ENCODE data around the gene ST6GAL2. TPM values are rescaled to one million over a fixed set of nuclear protein-coding genes. Genes with fewer than 3 reads are reported as not detected.

Gene ST6GAL2
- total RNA-seq, 1 experiment from 2014 or later = 0.82 TPM

DNA sequence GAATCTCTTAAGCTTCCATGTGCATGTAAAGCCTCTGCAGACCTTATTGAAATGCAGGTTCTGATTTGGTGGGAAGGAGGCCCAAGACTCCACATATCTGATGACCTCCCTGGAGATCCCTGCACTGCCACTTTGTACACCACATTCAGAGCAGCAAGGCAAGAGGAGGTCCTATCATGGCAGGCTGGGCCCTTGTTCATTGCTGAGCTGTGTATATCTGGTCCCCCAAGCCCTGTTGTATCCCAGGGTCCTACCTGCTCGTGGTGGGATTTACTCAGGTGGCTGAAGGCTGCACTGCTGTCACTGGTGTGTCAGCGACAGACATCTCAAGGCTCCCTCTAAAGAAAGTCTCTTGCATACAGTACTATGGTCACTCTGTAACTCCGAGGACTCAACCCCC is 114.2 kb downstream of the ST6GAL2 start:
- H3K4me2 ChIP-seq (ENCODE audit: low read depth, low read length, poor library complexity, severe bottlenecking) = no peak overlapping the region
- no peaks in the 10 kb centered on the region for H4K20me1 ChIP-seq (ENCODE audit: insufficient read depth, low read depth, low read length)
- no peak overlapping the region for H3K9ac ChIP-seq (ENCODE audit: low read length)
- no peaks in the 10 kb centered on the region; the same call in 1 of the 2 replicates for H3K27me3 ChIP-seq (ENCODE audit: low read length)
- no peak overlapping the region for H3K4me3 ChIP-seq (ENCODE audit: low read length)
- no peak overlapping the region for H2AFZ ChIP-seq (ENCODE audit: low read length)
- H3K4me1 ChIP-seq (ENCODE audit: low read length) = peaks cover 13% of the 10 kb centered on the region
- no peaks in the 10 kb centered on the region for H3K36me3 ChIP-seq (ENCODE audit: insufficient read depth, low read length)
- H3K27ac ChIP-seq (ENCODE audit: low read length) = no peak overlapping the region
- no peak for DNase-seq
- no peaks in the 10 kb centered on the region for H3K9me2 ChIP-seq (replicated peaks; ENCODE audit: insufficient read depth, low read length)
- no peaks in the 10 kb centered on the region for H3K79me2 ChIP-seq (ENCODE audit: low read length)
- no peaks in the 10 kb centered on the region for H3K9me3 ChIP-seq (ENCODE audit: low read length)

DNA sequence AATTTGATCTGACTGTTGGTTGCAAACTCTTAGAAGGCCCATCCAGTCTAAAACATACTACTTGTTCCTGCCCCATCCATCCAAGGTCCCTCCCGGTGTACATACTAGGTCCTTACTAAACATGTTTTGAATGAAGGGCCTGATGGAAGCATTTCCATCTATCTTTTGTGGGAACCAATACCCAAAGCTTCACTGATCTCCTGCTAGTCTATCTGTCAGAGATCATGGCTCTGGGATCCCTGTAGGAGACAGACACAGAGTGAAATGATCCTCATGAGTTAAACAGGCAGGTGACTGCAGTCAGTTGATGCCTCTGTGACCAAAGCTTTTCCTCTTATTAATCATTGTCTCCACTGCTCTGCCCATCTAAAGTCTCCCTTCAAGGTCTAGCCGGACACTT is 115.0 kb downstream of the ST6GAL2 start:
- peaks cover 21% of the 10 kb centered on the region for H3K4me1 ChIP-seq (ENCODE audit: low read length)
- no peak for DNase-seq
- no peak overlapping the region for H3K4me3 ChIP-seq (ENCODE audit: low read length)
- no peak overlapping the region for H3K9ac ChIP-seq (ENCODE audit: low read length)
- no peaks in the 10 kb centered on the region for H3K9me3 ChIP-seq (ENCODE audit: low read length)
- no peaks in the 10 kb centered on the region for H3K79me2 ChIP-seq (ENCODE audit: low read length)
- no peaks in the 10 kb centered on the region for H4K20me1 ChIP-seq (ENCODE audit: insufficient read depth, low read depth, low read length)
- H2AFZ ChIP-seq (ENCODE audit: low read length) = no peak overlapping the region
- H3K27me3 ChIP-seq (ENCODE audit: low read length) = no peaks in the 10 kb centered on the region; the same call in 1 of the 2 replicates
- no peaks in the 10 kb centered on the region for H3K36me3 ChIP-seq (ENCODE audit: insufficient read depth, low read length)
- no peaks in the 10 kb centered on the region for H3K9me2 ChIP-seq (replicated peaks; ENCODE audit: insufficient read depth, low read length)
- H3K4me2 ChIP-seq (ENCODE audit: low read depth, low read length, poor library complexity, severe bottlenecking) = no peak overlapping the region
- no peak overlapping the region for H3K27ac ChIP-seq (ENCODE audit: low read length)

DNA sequence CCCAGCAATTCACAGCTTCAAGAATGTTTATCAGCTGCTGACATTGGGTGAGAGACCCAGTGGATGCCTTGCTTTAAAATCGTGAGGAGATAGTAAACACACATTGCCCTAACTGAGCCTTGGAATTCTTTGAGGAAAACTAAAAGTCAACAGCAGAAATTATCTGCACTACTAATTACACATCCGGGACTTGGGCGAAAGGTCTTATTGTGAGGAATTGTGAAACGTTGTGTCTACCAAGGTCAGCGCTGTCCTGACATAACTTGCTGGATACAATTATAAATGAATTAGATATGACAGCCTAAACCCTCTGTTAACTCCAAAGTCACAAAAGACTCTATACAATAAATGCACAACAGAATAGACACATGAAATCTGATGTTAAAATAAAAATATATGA is 121.4 kb downstream of the ST6GAL2 start:
- DNase-seq = no peak
- no peak overlapping the region for H3K9ac ChIP-seq (ENCODE audit: low read length)
- H4K20me1 ChIP-seq (ENCODE audit: insufficient read depth, low read depth, low read length) = no peaks in the 10 kb centered on the region
- H3K36me3 ChIP-seq (ENCODE audit: insufficient read depth, low read length) = no peaks in the 10 kb centered on the region; the same call in 1 of the 2 replicates
- H2AFZ ChIP-seq (ENCODE audit: low read length) = no peak overlapping the region
- H3K79me2 ChIP-seq (ENCODE audit: low read length) = no peaks in the 10 kb centered on the region
- no peaks in the 10 kb centered on the region; the same call in 1 of the 2 replicates for H3K27me3 ChIP-seq (ENCODE audit: low read length)
- no peak overlapping the region for H3K4me2 ChIP-seq (ENCODE audit: low read depth, low read length, poor library complexity, severe bottlenecking)
- no peak overlapping the region for H3K27ac ChIP-seq (ENCODE audit: low read length)
- no peak overlapping the region for H3K4me3 ChIP-seq (ENCODE audit: low read length)
- H3K4me1 ChIP-seq (ENCODE audit: low read length) = peaks cover 24% of the 10 kb centered on the region
- H3K9me2 ChIP-seq (replicated peaks; ENCODE audit: insufficient read depth, low read length) = no peaks in the 10 kb centered on the region
- H3K9me3 ChIP-seq (ENCODE audit: low read length) = no peaks in the 10 kb centered on the region

DNA sequence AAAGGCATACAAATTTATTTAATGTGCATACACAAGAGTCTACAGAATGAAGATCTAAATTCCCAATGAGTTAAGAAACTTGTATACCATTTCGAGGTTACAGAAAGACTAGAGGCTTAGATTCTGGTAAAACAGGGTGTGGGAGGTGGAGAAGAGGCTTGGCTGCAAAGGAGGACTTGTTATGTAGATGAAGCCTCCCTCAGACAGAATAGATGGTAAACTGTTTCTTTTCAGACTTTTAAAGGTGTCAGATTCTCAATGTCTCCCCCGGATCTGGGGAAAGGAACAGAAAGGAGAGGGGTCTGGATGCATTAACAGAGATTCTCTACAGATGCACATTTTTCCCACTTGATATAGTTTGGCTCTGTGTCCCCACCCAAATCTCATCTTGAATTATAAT is 126.0 kb downstream of the ST6GAL2 start:
- no peak for DNase-seq
- Histone ChIP-seq H3K9ac (ENCODE audit: low read length) (no peak overlapping the region), H2AFZ (ENCODE audit: low read length) (no peak overlapping the region), H3K27me3 (ENCODE audit: low read length) (no peaks in the 10 kb centered on the region), H3K9me3 (ENCODE audit: low read length) (no peaks in the 10 kb centered on the region), H3K36me3 (ENCODE audit: insufficient read depth, low read length) (no peaks in the 10 kb centered on the region), H3K4me3 (ENCODE audit: low read length) (no peak overlapping the region), H3K4me2 (ENCODE audit: low read depth, low read length, poor library complexity, severe bottlenecking) (no peak overlapping the region), H3K4me1 (ENCODE audit: low read length) (no peaks in the 10 kb centered on the region), H4K20me1 (ENCODE audit: insufficient read depth, low read depth, low read length) (no peaks in the 10 kb centered on the region), H3K27ac (ENCODE audit: low read length) (no peak overlapping the region), H3K9me2 (replicated peaks; ENCODE audit: insufficient read depth, low read length) (no peaks in the 10 kb centered on the region), H3K79me2 (ENCODE audit: low read length) (no peaks in the 10 kb centered on the region)

DNA sequence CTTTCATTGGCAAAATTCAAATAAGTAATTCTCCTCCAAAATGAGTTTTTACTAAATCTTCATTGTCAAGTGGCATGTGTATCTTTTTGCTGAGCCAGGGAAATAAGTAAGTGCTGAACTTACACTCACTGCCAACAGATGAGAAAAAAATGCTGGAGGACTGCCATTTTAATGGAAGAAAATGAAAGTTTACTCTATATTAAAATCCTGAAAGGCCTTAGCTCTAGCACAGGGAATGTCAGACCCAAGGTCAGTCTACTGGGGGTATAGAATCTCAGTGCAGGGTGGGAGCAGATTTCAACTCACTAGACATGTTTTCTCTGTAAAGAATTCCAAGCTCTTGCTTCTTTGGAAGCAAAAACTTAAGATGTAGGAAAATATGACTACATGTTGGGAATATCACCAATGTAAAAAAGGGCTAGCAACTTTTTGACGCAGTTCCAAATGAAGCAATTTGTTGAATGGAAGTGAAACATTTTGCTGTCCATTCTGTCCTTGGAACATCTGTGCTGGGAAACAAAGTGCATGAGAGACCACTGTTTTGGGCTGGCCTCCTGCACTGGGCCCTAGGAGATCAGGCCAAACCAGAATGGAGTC is 127.0 kb downstream of the ST6GAL2 start:
- Histone ChIP-seq H3K27me3 (ENCODE audit: low read length) (no peaks in the 10 kb centered on the region), H3K4me3 (ENCODE audit: low read length) (no peak overlapping the region), H3K79me2 (ENCODE audit: low read length) (no peaks in the 10 kb centered on the region), H3K9me3 (ENCODE audit: low read length) (no peaks in the 10 kb centered on the region), H4K20me1 (ENCODE audit: insufficient read depth, low read depth, low read length) (no peaks in the 10 kb centered on the region), H3K4me1 (ENCODE audit: low read length) (no peaks in the 10 kb centered on the region), H2AFZ (ENCODE audit: low read length) (no peak overlapping the region), H3K27ac (ENCODE audit: low read length) (no peak overlapping the region), H3K9me2 (replicated peaks; ENCODE audit: insufficient read depth, low read length) (no peaks in the 10 kb centered on the region), H3K9ac (ENCODE audit: low read length) (no peak overlapping the region), H3K36me3 (ENCODE audit: insufficient read depth, low read length) (no peaks in the 10 kb centered on the region), H3K4me2 (ENCODE audit: low read depth, low read length, poor library complexity, severe bottlenecking) (no peak overlapping the region)
- DNase-seq = no peak
